HG02970 (cell line): Measurements from ENCODE around the gene IPO4.

Experiments
- ATAC-seq: cut with Tn5 transposase; IDR thresholded peaks from one replicate; pipeline ENCODE4 v1.9.1; 2021; ENCODE audit warnings: mild to moderate bottlenecking, moderate library complexity, moderate number of reproducible peaks; ENCODE audit not compliant: unreplicated experiment, low FRiP score

Gene IPO4

GRCh38 chr14:24177041-24177825 is 11.4 kb downstream of the IPO4 start:
- no peak for ATAC-seq

DNA sequence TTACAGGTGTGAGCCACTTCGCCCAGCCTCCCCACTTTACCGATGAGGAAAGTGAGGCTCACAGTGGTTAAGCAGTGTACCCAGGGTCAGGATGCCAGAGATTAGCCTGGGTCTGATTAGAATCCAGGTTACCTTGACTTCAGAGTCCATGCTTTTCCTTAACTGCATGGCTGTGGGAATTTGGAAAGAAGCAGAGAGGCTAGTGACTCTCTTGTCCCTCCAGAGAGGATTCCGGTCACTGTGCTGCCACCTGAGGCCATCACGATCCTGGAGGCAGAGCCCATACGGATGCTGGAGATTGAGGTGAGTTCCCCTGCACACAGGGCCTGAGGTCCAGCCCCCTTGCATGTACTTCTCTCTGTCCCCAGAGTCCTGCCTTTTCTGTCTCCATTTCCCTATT is 12.0 kb downstream of the IPO4 start:
- ATAC-seq, result no peak

GRCh38 chr14:24172871-24173281 is 15.7 kb downstream of the IPO4 start:
- ATAC-seq, result no peak

- no peak for ATAC-seq
Observed at GRCh38 chr14:24172261-24172860, 16.3 kb downstream of the IPO4 start.

DNA sequence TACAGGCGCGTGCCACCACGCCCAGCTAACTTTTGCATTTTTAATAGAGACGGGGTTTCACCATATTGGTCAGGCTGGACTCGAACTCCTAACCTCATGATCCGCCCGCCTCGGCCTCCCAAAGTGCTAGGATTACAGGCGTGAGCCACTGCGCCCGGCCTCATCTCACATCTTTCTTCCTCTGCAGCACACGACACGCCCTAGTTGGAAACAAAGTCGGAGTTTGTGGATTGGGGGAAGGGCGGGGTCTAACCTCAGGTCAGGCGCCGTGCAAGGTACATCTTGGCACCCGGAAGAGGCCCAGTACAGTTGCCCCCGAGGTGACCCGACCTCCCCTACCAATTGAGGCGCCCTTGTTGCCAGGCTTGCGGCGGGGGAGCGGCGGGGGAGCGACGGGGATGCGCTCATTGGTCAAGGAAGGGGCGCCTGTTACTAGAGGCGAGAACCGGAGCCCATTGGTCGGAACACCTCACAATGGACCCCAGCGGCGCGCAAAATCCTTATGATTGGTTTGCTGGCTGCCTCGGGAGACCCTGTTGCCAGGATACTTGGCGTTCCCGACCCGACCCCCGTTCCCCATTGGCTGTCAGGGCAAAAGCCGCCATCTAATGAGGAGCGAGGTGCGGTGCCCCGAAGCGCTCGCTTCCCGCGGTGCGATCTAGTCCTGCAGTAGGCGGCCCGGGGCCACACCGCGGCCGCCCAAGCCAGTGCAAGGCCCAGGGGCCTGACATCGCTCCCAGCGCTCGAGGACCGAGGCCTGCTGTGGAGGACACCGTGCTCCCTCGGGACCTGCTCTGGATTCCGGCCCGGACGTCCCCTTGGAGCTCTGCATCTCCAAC is 17.0 kb downstream of the IPO4 start, which contains the start of gene REC8:
Gene REC8 (plus strand): TSS at position 659 of the 839 bp plus-strand sequence. CDS start 473 bp downstream, outside the sequence.
- peak; percentile 69 for ATAC-seq

- no peak for ATAC-seq
Observed at GRCh38 chr14:24167469-24168114, 21.0 kb downstream of the IPO4 start.

DNA sequence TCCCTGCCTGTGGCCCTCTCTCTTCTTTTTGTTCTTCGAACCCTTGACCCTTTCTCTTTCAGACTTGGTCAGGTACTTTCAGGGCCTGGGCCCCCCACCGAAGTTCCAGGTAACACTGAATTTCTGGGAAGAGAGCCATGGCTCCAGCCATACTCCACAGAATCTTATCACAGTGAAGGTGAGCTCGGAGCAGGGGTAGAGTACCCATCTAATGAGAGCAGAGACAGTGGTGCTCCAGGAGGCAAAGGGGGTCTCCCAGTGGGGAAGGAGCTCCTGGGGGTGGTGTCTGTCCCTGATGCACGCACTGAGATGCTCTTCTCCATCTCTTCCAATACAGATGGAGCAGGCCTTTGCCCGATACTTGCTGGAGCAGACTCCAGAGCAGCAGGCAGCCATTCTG is 22.8 kb downstream of the IPO4 start:
- no peak for ATAC-seq

GRCh38 chr14:24164518-24164991 is 24.1 kb downstream of the IPO4 start:
- no peak for ATAC-seq

DNA sequence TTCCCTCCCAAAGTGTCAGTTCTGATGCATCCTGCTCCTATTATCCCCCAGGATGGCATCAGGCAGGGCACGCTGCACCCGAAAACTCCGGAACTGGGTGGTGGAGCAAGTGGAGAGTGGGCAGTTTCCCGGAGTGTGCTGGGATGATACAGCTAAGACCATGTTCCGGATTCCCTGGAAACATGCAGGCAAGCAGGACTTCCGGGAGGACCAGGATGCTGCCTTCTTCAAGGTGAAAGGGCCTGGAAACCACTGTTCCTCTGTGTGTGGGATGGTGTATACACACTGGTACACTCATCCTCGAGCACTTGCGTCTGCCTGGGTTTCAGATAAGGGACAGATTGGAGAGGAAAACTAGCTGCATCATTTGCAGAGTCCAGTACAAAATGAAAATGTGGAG is 26.5 kb downstream of the IPO4 start:
- ATAC-seq, result no peak

- peak; percentile 73 for ATAC-seq
Observed at GRCh38 chr14:24160850-24161804, 27.5 kb downstream of the IPO4 start, which contains the start of gene IRF9. TSS of gene IRF9 (plus strand) at chr14:24161265. CDS start at chr14:24162145, 880 bp downstream.

- peak; percentile 2 for ATAC-seq
Observed at GRCh38 chr14:24160499-24160849, 28.1 kb downstream of the IPO4 start.

- no peak for ATAC-seq
Observed at GRCh38 chr14:24159777-24160498, 28.7 kb downstream of the IPO4 start.

GRCh38 chr14:24157331-24157730 is 31.3 kb downstream of the IPO4 start:
- ATAC-seq, result no peak

GRCh38 chr14:24156840-24157239 is 31.8 kb downstream of the IPO4 start:
- ATAC-seq, result no peak

GRCh38 chr14:24155100-24155499 is 33.5 kb downstream of the IPO4 start:
- no peak for ATAC-seq

- no peak for ATAC-seq
Observed at GRCh38 chr14:24151404-24152080, 37.1 kb downstream of the IPO4 start.

DNA sequence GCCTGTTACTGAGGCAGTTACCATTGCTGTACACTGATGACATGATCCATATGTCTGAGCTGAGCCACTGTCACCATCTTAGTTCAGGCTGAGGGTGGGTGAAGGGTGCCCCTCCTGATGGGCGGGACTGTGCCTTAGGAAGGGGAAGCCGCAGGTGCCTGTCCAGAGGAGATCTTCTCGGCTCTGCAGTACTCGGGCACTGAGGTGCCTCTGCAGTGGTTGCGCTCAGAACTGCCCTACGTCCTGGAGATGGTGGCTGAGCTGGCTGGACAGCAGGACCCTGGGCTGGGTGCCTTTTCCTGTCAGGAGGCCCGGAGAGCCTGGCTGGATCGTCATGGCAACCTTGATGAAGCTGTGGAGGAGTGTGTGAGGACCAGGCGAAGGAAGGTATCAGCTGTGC is 37.6 kb downstream of the IPO4 start:
- ATAC-seq, result no peak

GRCh38 chr14:24150567-24150966 is 38.0 kb downstream of the IPO4 start:
- ATAC-seq, result no peak
